NCI-H774 (cell line): ENCODE data around the gene ZC3H15.
A peak's percentile ranks its signal among the peaks of the same experiment; 100 is the strongest.
"Not testable (repeated sequence)": the region's sequence is repeated elsewhere in the genome, so short reads cannot be mapped to it uniquely, and the experiment has no call there.

ENCODE experiments used
- DNase-seq: peaks from one replicate; lab custom pipeline; 2025; lab: John Stamatoyannopoulos, UW

The ZC3H15 gene

DNA sequence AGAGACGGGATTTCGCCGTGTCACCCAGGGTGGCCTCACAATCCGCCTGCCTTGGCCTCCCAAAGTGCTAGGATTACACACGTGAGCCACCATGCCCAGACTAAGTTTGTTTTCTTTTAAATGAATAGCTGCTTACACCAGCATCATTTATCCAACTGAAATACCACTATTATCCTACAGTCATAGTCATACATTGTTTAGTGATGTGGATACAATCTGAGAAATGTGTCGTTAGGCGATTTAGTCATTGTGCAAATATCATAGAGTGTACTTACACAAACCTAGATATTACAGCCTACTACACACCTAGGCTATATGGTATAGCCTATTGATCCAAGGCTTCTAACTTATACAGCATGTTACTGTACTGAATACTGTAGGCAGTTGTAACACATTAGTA lies 10.3 kb downstream of the ZC3H15 start:
- no peak for DNase-seq

DNA sequence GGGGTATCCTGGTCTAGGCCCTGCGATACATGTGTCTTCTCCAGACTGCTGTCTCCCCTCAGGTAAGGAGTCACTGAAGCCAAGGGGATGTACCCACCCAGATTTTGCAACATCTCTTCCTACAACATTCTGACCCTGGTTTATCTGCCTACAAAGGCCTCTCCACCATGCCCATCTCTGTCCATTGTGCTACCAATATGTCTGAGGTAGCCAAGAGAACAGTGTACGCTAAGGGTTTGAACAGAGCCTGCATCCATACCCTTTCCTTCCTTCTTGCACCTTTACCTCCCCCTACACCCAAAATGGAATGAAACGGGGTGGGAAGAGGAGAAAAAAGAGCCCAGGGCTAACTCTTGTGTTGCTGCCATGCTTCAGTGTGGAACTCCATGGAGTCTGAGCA lies 11.9 kb downstream of the ZC3H15 start:
- no peak for DNase-seq

DNA sequence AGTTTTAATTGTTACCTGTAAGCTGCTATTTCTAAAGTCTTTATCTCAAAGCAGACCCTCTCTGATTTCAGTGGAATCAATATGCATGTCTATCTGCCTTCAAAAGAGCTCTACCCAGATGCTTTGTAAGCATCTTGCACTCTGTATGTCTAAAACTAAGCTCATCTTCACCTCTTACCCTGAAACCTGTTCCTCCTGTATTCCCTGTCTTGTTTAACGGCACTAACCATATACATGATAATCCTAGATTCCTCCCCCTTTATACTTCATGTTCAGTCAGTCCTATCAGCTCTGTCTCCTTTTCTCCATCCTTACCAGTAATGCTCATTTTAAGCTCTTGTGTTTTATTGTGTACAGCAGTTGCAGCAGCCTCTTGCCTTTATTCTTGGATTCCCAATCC lies 12.8 kb downstream of the ZC3H15 start:
- DNase-seq: no peak

DNA sequence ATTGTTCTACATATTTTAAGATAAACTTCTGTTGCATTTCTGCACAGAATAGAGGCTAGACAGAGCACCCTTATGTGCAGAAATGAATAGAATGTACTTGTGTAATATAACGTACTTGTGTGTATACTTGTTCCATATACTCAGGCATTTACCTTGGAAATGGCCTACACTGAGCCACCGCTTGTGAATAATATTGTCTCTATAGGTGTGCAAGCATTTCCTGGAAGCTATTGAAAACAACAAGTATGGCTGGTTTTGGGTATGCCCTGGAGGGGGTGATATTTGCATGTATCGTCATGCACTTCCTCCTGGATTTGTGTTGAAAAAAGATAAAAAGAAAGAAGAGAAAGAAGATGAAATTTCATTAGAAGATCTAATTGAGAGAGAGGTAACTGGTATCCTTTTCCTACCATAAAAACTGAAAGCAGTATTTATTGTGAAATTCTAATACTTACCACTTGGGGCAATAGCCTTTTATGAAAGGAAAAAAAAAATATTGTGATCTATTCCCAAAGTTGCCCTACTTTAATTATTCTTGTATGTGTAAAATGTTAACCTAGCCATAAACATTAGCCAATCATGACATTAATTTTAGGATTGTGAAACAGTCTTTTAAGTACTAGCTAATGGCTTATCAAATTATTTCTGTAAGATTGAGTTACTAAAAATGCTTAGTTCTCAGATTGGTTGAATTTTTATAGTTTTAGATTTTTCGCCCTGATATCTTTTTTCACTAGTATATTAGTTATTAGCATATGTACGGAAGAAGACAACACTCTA lies 18.0 kb downstream of the ZC3H15 start:
- peak; percentile 3 for DNase-seq

DNA sequence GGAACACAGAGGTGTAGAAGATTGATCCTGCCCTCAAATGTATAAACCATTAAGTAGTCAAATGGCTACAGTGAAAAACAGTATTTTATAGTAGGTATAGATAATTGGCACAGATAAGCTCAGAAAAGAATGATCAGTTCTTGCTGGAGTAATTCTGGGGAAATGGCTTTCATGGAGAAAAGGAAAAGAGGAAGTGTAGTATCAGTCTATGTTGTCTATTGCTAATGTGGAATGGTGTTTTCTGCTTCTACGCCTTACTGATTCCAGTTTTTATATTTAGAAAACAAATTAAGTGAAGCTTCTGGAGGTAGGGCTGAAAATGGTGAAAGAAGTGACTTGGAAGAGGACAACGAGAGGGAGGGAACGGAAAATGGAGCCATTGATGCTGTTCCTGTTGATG lies 22.2 kb downstream of the ZC3H15 start:
- DNase-seq: no peak

DNA sequence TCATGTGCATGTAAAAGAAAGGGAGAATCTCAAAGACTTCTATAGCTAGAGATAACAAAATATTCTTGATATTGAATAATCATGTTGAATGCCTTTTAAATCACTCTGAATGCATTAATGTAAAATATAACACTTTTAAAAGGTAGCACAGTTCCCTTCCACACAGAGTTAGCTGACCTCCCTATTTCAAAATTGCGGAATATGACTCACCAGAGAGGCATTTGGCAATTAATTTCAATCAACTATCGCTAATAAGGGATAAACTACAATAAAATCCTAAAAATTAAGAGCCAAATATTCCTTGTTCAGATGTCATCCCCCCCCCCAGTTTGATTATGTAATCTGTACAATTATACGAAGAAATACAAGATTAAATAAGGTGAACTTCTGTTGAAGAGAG lies 29.3 kb downstream of the ZC3H15 start:
- no peak for DNase-seq

DNA sequence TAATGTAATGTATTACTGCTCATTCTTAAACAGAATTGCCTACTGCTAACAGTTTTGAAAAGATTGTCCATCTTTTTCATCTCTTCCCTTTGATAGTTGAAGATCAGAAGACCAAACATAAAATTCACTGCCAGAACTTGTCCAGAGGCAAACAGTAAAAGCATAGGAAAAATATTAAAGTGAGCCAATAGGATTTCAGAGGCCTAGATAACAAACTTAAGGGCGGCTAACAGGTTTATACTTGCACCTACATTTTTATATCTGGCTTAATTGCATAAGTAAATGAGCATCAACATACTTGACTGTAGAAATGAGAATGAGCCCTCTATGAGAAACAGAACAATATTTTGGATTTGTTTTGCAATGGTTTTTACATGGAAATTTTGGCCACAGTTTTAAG lies 30.3 kb downstream of the ZC3H15 start:
- no peak for DNase-seq

DNA sequence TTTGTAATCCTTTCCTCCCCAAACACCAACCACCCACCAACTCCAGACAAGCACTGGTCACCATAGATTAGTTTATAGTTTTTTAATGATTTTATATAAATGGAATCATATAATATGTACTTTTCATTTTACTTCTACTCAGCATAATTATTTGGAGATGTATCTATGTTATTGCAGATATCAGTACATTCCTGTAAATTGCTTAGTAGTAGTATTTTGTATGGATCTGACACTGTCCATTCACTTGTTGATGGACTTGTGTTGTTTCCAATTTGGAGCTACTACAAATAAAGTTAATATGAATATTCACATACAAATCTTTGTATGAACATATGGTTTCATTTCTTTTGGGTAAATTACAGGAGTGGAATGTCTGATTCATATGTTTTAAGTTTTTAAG lies 31.0 kb downstream of the ZC3H15 start:
- no peak for DNase-seq

DNA sequence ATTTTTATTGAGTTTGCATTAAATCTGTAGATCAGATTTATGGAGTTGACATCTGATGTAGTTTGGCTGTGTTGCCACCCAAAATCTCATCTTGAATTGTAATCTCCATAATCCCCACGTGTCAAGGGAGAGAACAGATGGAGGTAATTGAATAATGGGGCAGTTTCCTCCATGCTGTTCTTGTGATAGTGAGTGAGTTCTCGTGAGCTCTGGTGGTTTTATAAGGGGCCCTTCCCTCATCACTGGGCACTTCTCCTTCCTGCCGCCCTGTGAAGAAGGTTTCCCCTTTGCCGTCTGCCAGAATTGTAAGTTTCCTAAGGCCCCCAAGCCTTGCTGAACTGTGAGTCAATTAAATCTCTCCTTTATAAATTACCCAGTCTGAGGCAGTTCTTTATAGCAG lies 32.2 kb downstream of the ZC3H15 start:
- DNase-seq: no peak

DNA sequence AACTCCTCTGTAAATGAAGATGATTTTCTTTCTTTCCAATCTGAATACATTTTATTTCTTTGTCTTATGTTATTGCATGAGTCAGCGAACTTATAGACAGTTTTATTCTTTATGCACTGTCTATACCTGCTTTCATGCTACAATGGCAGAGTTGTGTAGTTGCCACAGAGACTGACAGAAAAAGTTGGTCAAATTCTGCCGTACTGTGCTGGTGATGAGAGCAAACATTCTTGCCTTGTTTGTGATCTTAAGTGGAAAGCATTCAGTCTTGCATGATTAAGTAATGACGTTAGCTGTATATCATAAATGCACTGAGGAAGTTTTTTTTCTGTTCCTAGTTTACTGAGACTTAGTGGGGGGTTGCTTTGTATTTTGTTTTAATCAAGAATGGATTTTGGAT lies 32.9 kb downstream of the ZC3H15 start:
- DNase-seq: no peak

DNA sequence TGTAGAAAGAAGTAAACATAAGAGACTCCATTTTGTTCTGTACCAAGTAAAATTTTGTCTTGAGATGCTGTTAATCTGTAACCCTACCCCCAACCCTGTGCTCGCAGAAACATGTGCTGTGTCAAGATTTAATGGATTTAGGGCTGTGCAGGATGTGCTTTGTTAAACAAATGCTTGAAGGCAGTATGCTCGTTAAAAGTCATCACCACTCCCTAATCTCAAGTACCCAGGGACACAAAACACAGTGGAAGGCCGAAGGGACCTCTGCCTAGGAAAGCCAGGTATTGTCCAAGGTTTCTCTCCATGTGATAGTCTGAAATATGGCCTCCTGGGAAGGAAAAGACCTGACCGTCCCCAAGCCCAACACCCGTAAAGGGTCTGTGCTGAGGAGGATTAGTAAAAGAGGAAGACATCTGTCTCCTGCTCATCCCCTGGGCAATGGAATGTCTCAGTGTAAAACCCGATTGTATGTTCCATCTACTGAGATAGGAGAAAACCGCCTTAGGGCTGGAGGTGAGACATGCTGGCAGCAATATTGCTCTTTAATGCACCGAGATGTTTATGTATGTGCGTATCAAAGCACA lies 35.6 kb downstream of the ZC3H15 start:
- not testable (repeated sequence) for DNase-seq

DNA sequence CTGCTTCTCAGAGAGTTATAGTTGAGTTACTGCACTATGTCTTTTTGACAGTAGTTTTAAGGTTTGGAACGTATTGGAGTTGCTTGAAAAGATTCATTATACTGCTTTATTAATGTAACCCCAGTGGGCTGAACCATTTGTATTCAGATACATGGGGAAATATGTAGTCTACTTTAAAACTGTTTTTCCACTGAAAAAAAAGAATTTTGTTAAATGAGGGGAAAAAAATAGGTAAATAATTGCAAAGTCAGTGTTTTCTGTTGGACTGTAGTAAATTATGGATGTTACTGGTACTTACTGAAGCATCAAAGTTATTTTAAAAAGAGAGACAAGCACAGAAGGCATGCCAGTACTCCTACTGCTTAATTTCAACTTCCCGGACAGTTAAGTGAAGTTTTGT lies 36.4 kb downstream of the ZC3H15 start:
- DNase-seq: no peak

DNA sequence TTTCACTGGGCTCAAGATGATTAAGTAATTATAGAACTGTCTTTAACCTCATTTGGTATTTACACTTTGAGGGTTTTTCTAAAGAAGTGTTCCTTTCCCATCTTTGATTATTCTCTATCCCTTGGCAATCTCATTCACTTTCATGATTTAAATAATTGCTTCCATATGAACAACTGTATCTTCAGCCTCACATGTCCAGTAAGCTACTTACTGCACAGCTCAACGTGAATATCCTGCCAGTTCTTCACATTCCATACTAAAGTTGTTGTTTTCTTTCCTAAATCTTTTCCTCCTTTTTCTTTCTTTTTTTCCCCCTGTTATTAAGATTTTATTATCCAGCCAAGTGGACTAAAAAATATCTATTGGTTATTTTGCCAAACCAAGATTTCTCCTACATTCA lies 37.7 kb downstream of the ZC3H15 start:
- DNase-seq: no peak

DNA sequence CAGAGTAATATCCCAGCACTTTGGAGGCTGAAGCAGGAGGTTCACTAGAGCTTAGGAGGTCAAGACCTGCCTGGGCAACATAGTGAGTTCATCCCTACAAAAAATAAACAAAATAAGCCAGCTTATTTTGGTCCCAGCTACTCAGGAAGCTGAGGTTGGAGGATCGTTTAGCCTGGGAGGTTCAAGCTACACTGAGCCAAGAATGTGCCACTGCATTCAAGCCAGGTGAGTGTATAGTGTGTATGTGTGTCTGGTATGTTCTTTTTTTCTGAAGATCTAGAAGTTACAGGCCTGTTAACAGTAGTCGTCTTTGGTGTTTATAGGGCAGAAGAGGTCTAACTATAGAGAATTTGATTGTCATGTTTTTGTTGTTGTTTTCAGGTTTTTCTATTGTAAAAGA lies 40.2 kb downstream of the ZC3H15 start:
- DNase-seq: no peak

DNA sequence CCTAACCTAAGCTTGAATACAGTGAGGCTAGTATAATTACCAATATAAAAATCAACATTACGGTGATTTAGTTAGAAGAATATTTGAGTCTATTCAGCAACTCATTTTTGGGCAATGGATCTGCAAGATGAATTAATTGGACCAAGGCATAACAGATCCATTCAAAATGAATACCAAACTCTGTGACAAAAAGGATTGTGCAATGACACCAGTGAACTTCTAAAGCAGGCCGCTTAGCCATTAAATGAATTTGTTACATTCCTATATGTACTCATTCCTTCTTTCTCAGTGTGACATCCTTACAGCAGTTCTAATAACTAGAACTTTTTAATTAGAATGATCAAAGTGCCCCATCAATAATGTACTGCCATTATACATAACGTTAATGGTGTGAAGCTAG lies 44.3 kb downstream of the ZC3H15 start:
- no peak for DNase-seq

DNA sequence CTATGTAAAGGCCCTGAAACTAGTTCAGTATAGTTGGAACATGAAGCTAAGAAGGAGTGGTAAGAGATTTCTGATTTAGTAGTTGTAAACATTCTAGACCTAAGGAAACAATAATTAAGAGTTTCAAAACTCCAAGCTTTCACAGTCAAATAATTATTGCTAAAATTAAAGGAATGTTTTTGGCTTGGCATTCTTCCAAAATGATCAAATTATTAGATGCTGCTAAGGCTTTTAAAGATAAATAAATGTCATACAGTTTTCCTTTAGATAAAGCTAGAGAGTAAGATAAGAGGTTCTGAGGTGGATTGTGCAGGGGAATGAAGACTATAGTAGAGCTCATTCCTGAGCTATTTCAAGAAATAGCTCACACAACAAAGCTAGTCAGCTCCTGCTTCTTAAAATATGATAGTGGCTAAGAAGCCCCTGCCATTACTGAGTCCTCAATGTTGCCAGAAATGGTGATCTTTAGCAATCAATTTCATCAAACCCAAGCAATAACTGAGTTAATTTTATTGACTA lies 45.3 kb downstream of the ZC3H15 start:
- no peak for DNase-seq

DNA sequence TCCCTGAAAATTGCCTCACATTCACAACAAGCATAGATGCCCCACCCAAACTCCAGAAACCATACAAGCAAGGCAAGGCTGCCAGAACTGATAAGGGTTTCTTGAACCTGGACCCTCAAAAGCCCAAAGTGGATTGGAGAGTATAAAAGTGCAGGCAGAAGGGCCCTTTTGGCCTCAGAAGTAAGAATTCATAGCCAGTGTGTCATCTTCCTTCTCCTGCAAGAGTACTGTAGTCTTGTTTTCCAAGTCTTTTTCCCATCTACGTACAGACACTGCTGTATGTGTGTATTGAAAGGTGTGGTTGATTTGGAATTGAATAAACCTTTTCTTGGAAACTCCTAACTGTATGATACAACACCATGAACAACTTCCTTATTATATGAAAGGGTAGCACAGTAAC lies 46.8 kb downstream of the ZC3H15 start:
- no peak for DNase-seq

DNA sequence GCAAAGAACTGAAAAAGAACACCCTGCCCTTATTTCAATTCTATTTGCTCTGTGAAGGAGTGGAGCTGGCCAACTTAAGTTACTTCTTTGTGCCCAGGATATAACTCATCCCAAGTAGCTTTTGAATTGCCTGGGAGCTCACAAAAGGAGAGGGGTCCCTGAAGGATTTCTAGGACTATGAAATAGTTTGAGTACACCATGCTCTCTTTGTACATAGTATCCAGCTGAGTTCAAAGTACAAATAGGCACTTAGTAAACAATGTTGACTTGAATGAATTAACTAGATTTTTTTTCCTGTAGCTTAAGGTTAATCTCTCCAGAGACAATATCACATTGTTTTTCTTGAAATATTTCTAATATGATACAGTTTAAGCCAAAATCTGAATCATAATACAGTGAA lies 47.7 kb downstream of the ZC3H15 start:
- DNase-seq: no peak

DNA sequence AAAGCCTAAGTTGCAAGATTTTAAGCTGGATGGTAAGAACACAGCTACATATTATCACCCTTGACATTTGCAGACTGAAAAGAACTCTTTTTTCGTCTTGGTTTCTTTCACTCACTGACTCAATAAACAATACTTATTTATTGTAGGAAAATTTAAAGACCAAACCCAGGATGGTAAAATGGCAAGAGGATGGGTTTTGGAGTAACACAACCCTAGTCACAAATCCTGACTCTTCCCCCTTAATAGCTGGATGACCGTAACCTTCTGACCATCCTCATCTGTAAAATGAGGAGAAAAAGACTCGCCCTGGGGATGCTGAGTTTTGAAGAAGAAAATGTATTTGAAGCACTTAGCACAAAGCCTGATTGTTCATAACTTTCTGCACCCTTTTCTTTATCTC lies 48.3 kb downstream of the ZC3H15 start:
- no peak for DNase-seq

DNA sequence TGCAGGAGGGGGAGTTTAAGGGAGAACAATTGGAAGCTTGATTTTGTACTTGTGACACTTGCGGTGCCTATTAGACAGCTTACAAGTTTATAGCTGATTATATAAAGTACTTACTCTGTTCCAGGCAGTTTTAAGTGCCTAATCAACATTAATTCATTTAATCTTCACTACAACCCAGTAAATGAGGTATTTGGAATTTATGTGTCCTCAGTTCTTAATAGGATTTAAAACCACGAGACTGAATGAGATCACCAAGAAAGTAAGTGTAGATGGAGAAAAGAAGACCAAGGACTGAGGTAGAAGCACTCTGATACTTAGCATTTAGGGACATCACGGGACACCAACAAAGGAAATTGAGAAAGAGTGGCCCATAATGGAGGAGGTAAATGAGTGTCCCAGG lies 49.8 kb downstream of the ZC3H15 start:
- DNase-seq: no peak

DNA sequence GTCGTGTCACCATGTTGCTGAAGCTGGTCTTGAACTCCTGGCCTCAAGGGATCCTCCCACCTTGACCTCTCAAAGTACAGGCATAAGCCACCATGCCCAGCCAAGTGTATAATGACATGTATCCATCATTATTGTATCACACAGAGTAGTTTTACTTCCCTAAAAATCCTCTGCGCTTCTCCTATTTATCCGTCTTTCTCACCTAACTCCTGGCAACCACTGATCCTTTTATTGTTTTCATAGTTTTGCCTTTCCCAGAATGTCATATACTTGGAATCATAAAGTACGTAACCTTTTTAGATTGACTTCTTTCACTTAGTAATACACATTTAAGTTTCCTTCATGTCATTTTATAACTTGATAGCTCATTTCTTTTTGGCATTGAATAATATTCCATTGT lies 51.0 kb downstream of the ZC3H15 start:
- no peak for DNase-seq

DNA sequence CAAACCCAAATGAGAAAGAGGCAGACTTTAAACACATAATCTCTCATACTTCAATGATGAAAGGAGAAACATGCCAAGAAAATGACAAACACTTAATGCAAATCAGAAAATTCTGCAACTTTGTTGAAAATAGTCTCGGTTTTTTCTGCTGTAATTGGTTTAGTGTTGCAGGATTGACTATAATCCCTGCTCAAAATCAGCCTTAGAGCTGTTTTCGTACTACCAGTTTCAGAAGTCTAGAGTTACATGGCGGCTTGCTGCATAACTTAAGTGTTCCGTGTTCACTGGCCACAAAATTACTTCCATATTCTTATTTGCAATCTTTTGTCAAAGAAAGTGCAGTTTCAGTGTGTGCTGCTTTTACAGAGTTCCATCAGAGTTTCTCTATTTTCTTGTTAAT lies 54.9 kb downstream of the ZC3H15 start:
- no peak for DNase-seq

DNA sequence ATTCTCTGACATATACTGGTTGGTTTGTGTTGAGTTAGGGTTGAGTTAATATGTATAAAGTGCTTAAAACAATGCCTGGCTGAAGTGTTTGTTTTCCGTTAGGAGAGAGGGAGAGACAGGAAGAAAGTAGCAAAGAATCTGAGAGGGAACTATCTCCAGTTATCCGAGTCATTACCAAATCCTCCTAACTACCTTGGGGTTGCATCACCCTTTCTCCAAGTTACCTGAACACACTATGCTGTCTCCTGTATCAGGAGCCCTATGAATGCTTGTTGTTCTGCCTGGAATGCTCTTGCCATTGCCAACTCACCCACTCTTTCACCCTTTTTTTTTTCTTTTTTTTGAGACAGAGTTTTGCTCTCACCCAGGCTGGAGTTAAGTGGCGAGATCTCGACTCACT lies 55.9 kb downstream of the ZC3H15 start:
- no peak for DNase-seq

DNA sequence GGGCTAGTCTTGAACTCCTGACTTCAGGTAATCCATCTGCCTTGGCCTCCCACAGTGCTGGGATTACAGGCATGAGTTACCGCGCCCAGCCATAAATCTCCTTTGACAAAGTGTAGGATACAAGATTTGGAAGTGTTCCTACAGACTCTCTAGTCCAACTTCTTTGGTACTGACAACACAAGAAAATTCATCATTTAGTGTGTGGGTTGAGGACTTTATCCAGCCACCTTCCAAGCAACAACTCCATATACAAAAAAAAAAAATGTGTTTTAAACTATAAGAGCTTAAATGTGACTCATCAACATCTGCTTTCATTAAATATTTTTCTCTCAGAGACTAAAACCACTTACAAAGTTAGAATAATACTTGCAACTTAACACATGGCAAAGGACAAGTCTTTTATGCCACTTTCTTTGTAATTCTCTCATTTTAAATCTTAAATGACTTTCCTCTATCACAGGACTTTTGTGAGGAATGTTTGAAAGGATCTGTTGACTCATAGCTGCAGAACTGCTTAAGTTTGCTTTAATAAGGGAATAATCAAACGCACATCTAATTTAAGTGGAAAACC lies 57.6 kb downstream of the ZC3H15 start:
- DNase-seq: no peak
